Measurements from ENCODE around the gene PEMT.
A peak's percentile ranks its signal among the peaks of the same experiment; 100 is the strongest.

PEMT gene

DNA sequence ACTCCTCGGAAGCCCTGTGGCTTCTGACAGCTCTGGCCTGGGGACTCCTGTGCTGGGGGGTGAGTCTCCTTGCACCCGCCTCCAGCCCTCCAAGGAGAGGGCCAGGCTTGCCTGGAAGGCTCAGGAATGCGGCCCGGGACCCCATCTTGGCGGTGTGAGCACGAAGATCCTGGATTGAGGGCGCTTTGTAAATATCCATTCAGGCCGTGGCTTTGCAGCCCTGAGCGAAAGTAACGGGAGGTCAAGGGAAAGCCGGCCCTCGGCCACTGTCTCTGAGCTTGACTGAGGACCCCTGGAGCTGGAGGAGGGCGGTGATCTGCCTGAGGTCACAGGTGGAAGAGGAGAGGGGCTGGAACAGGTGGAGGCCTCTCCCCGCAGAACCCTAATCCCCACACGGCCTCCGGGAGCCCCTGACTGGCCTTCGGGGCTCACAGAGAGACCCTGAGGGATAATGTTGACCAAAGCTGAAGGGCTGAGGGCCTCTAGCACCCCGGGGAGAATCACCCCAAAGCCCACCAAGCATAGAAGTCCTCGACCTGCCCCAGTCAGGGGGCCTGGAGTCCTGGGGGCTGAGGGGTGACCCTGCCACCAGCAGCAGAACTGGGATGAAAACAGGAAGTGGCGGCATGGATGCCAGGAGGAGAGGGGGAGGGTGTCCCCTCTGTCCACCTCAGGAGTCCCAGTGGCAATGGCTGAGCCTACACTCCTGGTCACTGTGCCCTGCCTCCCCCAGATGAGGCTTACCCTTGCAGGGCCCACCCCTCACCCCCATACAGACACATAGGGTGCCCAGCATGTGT lies 87.0 kb downstream of the PEMT start:
- DNase-seq (ENCODE audit: low read depth in 1 of 2, low spot score in 1 of 2), result no peak
- TF ChIP-seq, protein P1, sequence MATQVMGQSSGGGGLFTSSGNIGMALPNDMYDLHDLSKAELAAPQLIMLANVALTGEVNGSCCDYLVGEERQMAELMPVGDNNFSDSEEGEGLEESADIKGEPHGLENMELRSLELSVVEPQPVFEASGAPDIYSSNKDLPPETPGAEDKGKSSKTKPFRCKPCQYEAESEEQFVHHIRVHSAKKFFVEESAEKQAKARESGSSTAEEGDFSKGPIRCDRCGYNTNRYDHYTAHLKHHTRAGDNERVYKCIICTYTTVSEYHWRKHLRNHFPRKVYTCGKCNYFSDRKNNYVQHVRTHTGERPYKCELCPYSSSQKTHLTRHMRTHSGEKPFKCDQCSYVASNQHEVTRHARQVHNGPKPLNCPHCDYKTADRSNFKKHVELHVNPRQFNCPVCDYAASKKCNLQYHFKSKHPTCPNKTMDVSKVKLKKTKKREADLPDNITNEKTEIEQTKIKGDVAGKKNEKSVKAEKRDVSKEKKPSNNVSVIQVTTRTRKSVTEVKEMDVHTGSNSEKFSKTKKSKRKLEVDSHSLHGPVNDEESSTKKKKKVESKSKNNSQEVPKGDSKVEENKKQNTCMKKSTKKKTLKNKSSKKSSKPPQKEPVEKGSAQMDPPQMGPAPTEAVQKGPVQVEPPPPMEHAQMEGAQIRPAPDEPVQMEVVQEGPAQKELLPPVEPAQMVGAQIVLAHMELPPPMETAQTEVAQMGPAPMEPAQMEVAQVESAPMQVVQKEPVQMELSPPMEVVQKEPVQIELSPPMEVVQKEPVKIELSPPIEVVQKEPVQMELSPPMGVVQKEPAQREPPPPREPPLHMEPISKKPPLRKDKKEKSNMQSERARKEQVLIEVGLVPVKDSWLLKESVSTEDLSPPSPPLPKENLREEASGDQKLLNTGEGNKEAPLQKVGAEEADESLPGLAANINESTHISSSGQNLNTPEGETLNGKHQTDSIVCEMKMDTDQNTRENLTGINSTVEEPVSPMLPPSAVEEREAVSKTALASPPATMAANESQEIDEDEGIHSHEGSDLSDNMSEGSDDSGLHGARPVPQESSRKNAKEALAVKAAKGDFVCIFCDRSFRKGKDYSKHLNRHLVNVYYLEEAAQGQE (IDR thresholded peaks at IDR 0.05; ENCODE audit: insufficient replicate concordance, low read depth), result no peak
- TF ChIP-seq POLR2AphosphoS5 (IDR thresholded peaks at IDR 0.05; ENCODE audit: low read depth) (no peak), SPI1 (IDR thresholded peaks at IDR 0.05; ENCODE audit: borderline replicate concordance, low read depth) (peak; percentile 42; the same call in 1 of the 2 replicates)
- H3K4me3 ChIP-seq (replicated peaks; ENCODE audit: insufficient read depth, low read length), result no peak overlapping the region
- no peaks in the 10 kb centered on the region for H3K27me3 ChIP-seq (ENCODE audit: insufficient read depth, poor library complexity, severe bottlenecking)
- no peak overlapping the region for H3K27ac ChIP-seq (replicated peaks)

DNA sequence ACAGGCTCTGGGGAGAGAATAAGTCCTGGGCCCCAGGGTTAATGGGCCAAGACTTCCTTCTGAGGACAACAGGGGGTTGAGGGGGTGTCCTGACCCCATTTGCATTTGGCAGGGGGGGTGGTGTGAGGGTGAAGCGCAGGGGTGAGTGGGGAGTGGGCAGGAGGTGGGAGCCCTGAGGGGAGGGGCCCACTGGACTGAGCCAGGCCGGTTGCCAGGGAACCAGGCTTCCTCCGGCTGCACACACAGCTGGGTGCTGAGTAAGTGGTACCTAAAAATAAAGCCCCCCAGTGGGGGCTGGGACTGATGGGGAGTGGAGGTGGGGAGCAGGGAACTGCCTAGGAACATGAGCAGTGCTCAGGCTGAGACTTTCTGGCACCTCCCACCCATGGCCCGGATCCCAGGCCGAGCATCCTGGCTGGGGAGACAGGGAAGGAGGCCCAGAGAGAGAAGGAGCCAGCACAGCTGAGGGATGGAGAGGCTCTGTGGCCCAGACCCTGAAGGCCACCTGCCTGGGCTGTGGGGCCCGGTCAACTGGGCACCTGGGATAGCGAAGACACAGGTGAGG lies 87.9 kb downstream of the PEMT start:
- no peak overlapping the region for H3K27ac ChIP-seq (replicated peaks)
- TF ChIP-seq POLR2AphosphoS5 (IDR thresholded peaks at IDR 0.05; ENCODE audit: low read depth) (no peak), GABPA (IDR thresholded peaks at IDR 0.05; ENCODE audit: low read depth) (no peak), SPI1 (IDR thresholded peaks at IDR 0.05; ENCODE audit: borderline replicate concordance, low read depth) (no peak), CTCF (IDR thresholded peaks at IDR 0.05; ENCODE audit: insufficient read depth, low read length) (no peak)
- TF ChIP-seq, protein P1 (IDR thresholded peaks at IDR 0.05; ENCODE audit: insufficient replicate concordance, low read depth), result no peak
- DNase-seq (ENCODE audit: low read depth in 1 of 2, low spot score in 1 of 2), result no peak

DNA sequence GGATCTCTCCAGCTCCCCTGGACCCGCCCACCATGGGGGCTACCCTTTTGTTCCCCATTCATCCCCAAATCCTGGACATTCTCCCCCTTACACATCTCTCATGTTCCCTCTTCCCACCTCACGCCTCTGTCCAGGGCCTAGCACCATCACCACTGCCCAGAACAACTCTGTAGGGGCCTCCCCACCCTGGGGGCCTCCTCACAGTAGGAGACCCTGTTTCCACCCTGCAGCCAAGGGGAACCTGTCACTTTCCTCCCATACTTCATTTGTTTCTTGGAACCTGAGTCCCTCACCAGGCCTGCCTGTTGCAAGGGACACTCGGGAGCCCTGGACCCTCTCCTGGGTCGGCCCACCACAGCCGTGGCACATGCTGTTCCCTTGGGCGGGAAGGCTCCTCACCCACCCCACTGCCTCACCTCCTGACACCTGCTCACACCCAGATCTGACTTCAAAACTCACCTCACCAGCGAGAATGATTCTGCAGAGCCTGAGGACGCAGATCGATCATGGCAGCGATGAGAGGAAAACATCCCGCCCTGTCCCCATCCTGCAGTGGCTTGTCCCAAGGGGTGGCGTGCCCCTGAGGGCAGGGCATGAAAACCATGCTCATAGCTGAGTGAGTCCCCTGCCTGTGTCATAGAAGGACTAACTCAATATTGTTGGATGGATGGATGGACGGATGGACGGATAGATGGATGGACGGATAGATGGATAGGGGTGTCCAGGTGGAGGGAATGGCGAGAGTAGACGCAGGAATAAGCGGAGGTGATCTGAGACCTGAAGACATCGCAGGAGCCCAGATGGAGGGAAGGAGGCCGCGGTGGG lies 88.6 kb downstream of the PEMT start:
- DNase-seq (ENCODE audit: low read depth in 1 of 2, low spot score in 1 of 2), result no peak
- Histone ChIP-seq H3K4me3 (replicated peaks; ENCODE audit: insufficient read depth, low read length) (no peak overlapping the region), H3K27ac (replicated peaks) (no peak overlapping the region), H3K27me3 (ENCODE audit: insufficient read depth, poor library complexity, severe bottlenecking) (no peaks in the 10 kb centered on the region)
- TF ChIP-seq, protein P1 (IDR thresholded peaks at IDR 0.05; ENCODE audit: insufficient replicate concordance, low read depth), result no peak
- TF ChIP-seq CTCF (IDR thresholded peaks at IDR 0.05; ENCODE audit: insufficient read depth, low read length) (no peak), SPI1 (IDR thresholded peaks at IDR 0.05; ENCODE audit: borderline replicate concordance, low read depth) (no peak), POLR2AphosphoS5 (IDR thresholded peaks at IDR 0.05; ENCODE audit: low read depth) (no peak), GABPA (IDR thresholded peaks at IDR 0.05; ENCODE audit: low read depth) (no peak)

More for the DNA sequence above, 87.9 kb downstream of the PEMT start:
- Histone ChIP-seq H3K4me3 (replicated peaks; ENCODE audit: insufficient read depth, low read length) (no peak overlapping the region), H3K27me3 (ENCODE audit: insufficient read depth, poor library complexity, severe bottlenecking) (no peaks in the 10 kb centered on the region)
